DND-41 (cell line): ENCODE results near the gene MAPK14.

Source experiments
- CTCF ChIP-seq: IDR thresholded peaks from 2 replicates; pipeline ENCODE4 v1.5.1; 2012; ENCODE audit warnings: borderline replicate concordance, low read length, moderate library complexity, mild to moderate bottlenecking; ENCODE audit not compliant: poor library complexity, severe bottlenecking; ENCODE audit errors: extremely low read depth
- EZH2 ChIP-seq: IDR thresholded peaks from 3 replicates; pipeline ENCODE4 v1.6.1; 2012; ENCODE audit warnings: borderline replicate concordance, low read depth, mild to moderate bottlenecking, moderate library complexity, low read length, inconsistent platforms; ENCODE audit not compliant: severe bottlenecking

DNA sequence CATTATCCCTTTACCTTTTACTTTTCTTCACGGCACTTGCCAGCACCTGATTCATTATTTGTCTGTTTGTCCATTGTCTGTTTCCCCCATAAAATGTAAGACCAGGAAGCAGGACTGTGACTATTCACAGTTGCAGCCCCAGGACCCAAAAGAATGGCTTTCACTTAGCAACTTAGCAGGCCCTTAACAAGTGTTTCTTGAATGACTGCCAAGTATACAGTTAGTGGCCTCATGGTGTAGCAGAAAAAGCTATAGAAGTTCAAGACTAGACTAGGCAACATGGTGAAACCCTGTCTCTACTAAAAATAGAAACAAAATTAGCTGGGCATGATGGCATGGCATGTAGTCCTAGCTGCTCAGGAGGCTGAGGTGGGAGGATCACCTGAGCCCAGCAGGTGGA is 7.5 kb upstream of the MAPK14 start:
- no peak for TF ChIP-seq CTCF
- TF ChIP-seq EZH2, result no peak
